B cell (primary cell): Measurements from ENCODE around the gene EPHA7. TPM values are rescaled to one million over a fixed set of nuclear protein-coding genes. Genes with fewer than 3 reads are reported as not detected.

Experiments used
- ATAC-seq: fragments of 200-7000 bp; cut with Tn5 transposase; one replicate; pipeline ENCODE4 v1.10.0; 2021; ENCODE audit warnings: low read depth, mild to moderate bottlenecking, moderate number of reproducible peaks, moderate library complexity
- CTCF ChIA-PET: fragments of 350-600 bp; sonication (Branson Sonifier 250); formaldehyde crosslinking; loops from one replicate; lab custom pipeline; 2021; ENCODE audit warnings: antibody characterized with exemption, inconsistent platforms; lab: Charles Lee
- POLR2A ChIA-PET: fragments of 350-600 bp; sonication (Branson Sonifier 250); formaldehyde crosslinking; loops from one replicate; lab custom pipeline; 2021; ENCODE audit warnings: antibody characterized with exemption; lab: Charles Lee
- DNase-seq: peaks from one replicate; pipeline ENCODE4 v3.0.0; 2013
- H2AFZ ChIP-seq: 2 replicates; pipeline ENCODE4 v1.6.1; 2012; ENCODE audit warnings: mild to moderate bottlenecking, low read depth, low read length; ENCODE audit not compliant: insufficient read depth, poor library complexity, severe bottlenecking
- H3K27ac ChIP-seq, 2 donors: 1 replicate in 1 of 2; 2 replicates in 1 of 2; pipeline ENCODE4 v1.5.1; 2012 to 2013; ENCODE audit warnings: low read length in 2 of 2, mild to moderate bottlenecking in 2 of 2, moderate library complexity in 1 of 2
- H3K27me3 ChIP-seq, 4 experiments: fragments of 200-600 bp in 1 of 4; sonication (generic) in 1 of 4; replicated peaks in 1 of 4; 1 replicate in 2 of 4; 2 replicates in 2 of 4; pipeline versions ENCODE4 v1.6.1 to v1.7.0; 2013 to 2016; ENCODE audit warnings: low read length in 3 of 4, mild to moderate bottlenecking in 2 of 4, mixed read lengths in 1 of 4, moderate library complexity in 1 of 4; ENCODE audit not compliant: insufficient read depth in 4 of 4, control insufficient read depth in 3 of 4; ENCODE audit errors: control extremely low read depth in 1 of 4
- H3K36me3 ChIP-seq, 2 experiments: replicated peaks in 1 of 2; 1 replicate in 1 of 2; 2 replicates in 1 of 2; pipeline versions ENCODE4 v1.6.1 to v1.7.1; 2013; ENCODE audit warnings: low read length in 1 of 2; ENCODE audit not compliant: insufficient read depth in 2 of 2, control insufficient read depth in 1 of 2; ENCODE audit errors: control extremely low read depth in 1 of 2, extremely low read depth in 1 of 2
- H3K4me1 ChIP-seq, 2 donors: fragments of 200-600 bp in 1 of 2; sonication (generic) in 1 of 2; 1 replicate in 1 of 2; 2 replicates in 1 of 2; pipeline versions ENCODE4 v1.5.1 to v1.6.1; 2013 to 2017; ENCODE audit warnings: low read length in 2 of 2; ENCODE audit not compliant: control insufficient read depth in 2 of 2, insufficient read depth in 2 of 2
- H3K4me2 ChIP-seq: replicated peaks from 2 replicates; pipeline ENCODE3; 2012; ENCODE audit warnings: mild to moderate bottlenecking, low read depth, low read length; ENCODE audit not compliant: poor library complexity, severe bottlenecking
- H3K4me3 ChIP-seq, 5 experiments: fragments of 200-600 bp in 1 of 5; sonication (generic) in 1 of 5; 1 replicate in 3 of 5; 2 replicates in 2 of 5; pipeline versions ENCODE4 v1.5.1 to v1.7.0; 2011 to 2016; ENCODE audit warnings: low read length in 4 of 5, mild to moderate bottlenecking in 4 of 5, low read depth in 2 of 5, control low read depth in 1 of 5, moderate library complexity in 1 of 5; ENCODE audit not compliant: insufficient read depth in 1 of 5; ENCODE audit errors: control extremely low read depth in 1 of 5, extremely low read depth in 1 of 5
- H3K79me2 ChIP-seq: fragments of 200-600 bp; sonication (generic); one replicate; pipeline ENCODE4 v1.6.0; 2016; ENCODE audit warnings: low read length; ENCODE audit not compliant: control insufficient read depth, insufficient read depth
- H3K9ac ChIP-seq: fragments of 200-600 bp; sonication (generic); 2 replicates; pipeline ENCODE4 v1.6.1; 2017; ENCODE audit warnings: mild to moderate bottlenecking, low read length, moderate library complexity
- H3K9me3 ChIP-seq, 3 donors: one replicate each; pipeline versions ENCODE4 v1.6.1 to v1.7.1; 2013; ENCODE audit warnings: low read length in 2 of 3; ENCODE audit not compliant: control insufficient read depth in 2 of 3, insufficient read depth in 1 of 3; ENCODE audit errors: control extremely low read depth in 1 of 3
- H4K20me1 ChIP-seq: 2 replicates; pipeline ENCODE4 v1.6.0; 2012; ENCODE audit warnings: mild to moderate bottlenecking, low read length; ENCODE audit not compliant: insufficient read depth, control insufficient read depth, poor library complexity, severe bottlenecking
- H3K27ac Mint-ChIP-seq: one replicate; pipeline ENCODE4 v1.8.0; 2021; ENCODE audit warnings: mixed read lengths
- H3K27me3 Mint-ChIP-seq: one replicate; pipeline ENCODE4 v1.8.0; 2021; ENCODE audit warnings: mixed read lengths
- H3K4me1 Mint-ChIP-seq: one replicate; pipeline ENCODE4 v1.8.0; 2021; ENCODE audit warnings: mixed read lengths
- H3K4me3 Mint-ChIP-seq: one replicate; pipeline ENCODE4 v1.8.0; 2021; ENCODE audit warnings: mixed read lengths
- H3K9me3 Mint-ChIP-seq: one replicate; pipeline ENCODE4 v1.8.0; 2022; ENCODE audit warnings: mixed read lengths; ENCODE audit not compliant: insufficient read depth
- CTCF ChIP-seq: fragments of 200-600 bp; IDR thresholded peaks from one replicate; pipeline ENCODE4 v1.8.0; 2022; ENCODE audit warnings: antibody characterized with exemption, mild to moderate bottlenecking
- EZH2 ChIP-seq: IDR thresholded peaks from 2 replicates; pipeline ENCODE4 v1.6.1; 2012; ENCODE audit warnings: borderline replicate concordance, low read depth, mild to moderate bottlenecking, moderate library complexity, low read length; ENCODE audit not compliant: insufficient read depth, poor library complexity, severe bottlenecking
- WGBS: methylation state at CpG from one replicate; pipeline ENCODE4 v1.1.5; 2013; ENCODE audit warnings: missing lambda C conversion rate; ENCODE audit not compliant: insufficient coverage; 5-methylcytosine and 5-hydroxymethylcytosine counted together
- intact Hi-C: fragments of 100-400 bp; cut with micrococcal nuclease; formaldehyde crosslinking; loops from one replicate; pipeline ENCODE4 v1.10.0; 2022
- polyA plus RNA-seq: library from polyadenylated mRNA; depleted of rRNA; stranded (reverse); fragments of >200 nt; gene quantifications from 2 replicates; pipeline ENCODE4 v1.2.3, GENCODE V29; 2012
- total RNA-seq, 2 donors: library from RNA; stranded (reverse); fragments of 120-200 nt in 1 of 2; gene quantifications; 1 replicate in 1 of 2; 2 replicates in 1 of 2; pipeline versions ENCODE4 v1.2.3 to v1.2.4, GENCODE V29; 2013 to 2022

The EPHA7 gene
- total and polyA plus RNA-seq, 2 donors (not counting 1 experiment from before 2014, with no cell fraction given) = not detected

- Mint-ChIP-seq H3K4me1 (no peaks in the 10 kb centered on the region), H3K9me3 (no peaks in the 10 kb centered on the region), H3K4me3 (no peak overlapping the region), H3K27ac (no peak overlapping the region), H3K27me3 (no peaks in the 10 kb centered on the region)
- Histone ChIP-seq H3K79me2 (no peaks in the 10 kb centered on the region), H2AFZ (no peak overlapping the region), H3K9me3 (no peaks in the 10 kb centered on the region), H3K36me3 (no peaks in the 10 kb centered on the region), H3K4me2 (no peak overlapping the region), H3K27me3 (no peaks in the 10 kb centered on the region), H3K27ac (no peak overlapping the region), H4K20me1 (no peaks in the 10 kb centered on the region), H3K9ac (no peak overlapping the region), H3K4me1 (no peaks in the 10 kb centered on the region), H3K4me3 (no peak overlapping the region)
- DNase-seq (no peak), ATAC-seq (no peak)
- intact Hi-C loops = no loop called here
- POLR2A ChIA-PET = no interaction called here
- TF ChIP-seq CTCF (no peak), EZH2 (no peak)
- CTCF ChIA-PET = no interaction called here
- WGBS = no CpG with 5 or more reads among the region's 2 CpGs
Observed at GRCh38 chr6:93260881-93261280, 158.5 kb downstream of the EPHA7 start.

GRCh38 chr6:93259332-93259731 is 160.0 kb downstream of the EPHA7 start:
- no peak overlapping the region for H3K4me3 ChIP-seq
- no peak overlapping the region for H3K27ac Mint-ChIP-seq
- H4K20me1 ChIP-seq = no peaks in the 10 kb centered on the region
- no peak overlapping the region for H3K4me3 Mint-ChIP-seq
- intact Hi-C loops = no loop called here
- no peak overlapping the region for H3K27ac ChIP-seq
- TF ChIP-seq CTCF (no peak), EZH2 (no peak)
- H3K9ac ChIP-seq = no peak overlapping the region
- H3K4me1 ChIP-seq = no peaks in the 10 kb centered on the region
- H3K79me2 ChIP-seq = no peaks in the 10 kb centered on the region
- H3K4me1 Mint-ChIP-seq = no peaks in the 10 kb centered on the region
- H3K4me2 ChIP-seq = no peak overlapping the region
- no peak overlapping the region for H2AFZ ChIP-seq
- ATAC-seq (no peak), DNase-seq (no peak)
- H3K9me3 ChIP-seq = no peaks in the 10 kb centered on the region
- WGBS = no CpG with 5 or more reads among the region's 3 CpGs
- H3K9me3 Mint-ChIP-seq = no peaks in the 10 kb centered on the region
- H3K27me3 ChIP-seq = no peaks in the 10 kb centered on the region
- POLR2A ChIA-PET = no interaction called here
- H3K36me3 ChIP-seq = no peaks in the 10 kb centered on the region
- CTCF ChIA-PET = no interaction called here
- H3K27me3 Mint-ChIP-seq = no peaks in the 10 kb centered on the region
